Lower lobe of right lung (tissue), 2 donors: ENCODE results near the gene SDS. TPM values are rescaled to one million over a fixed set of nuclear protein-coding genes. Genes with fewer than 3 reads are reported as not detected.

ENCODE experiments used
- ATAC-seq, 2 donors: fragments of 200-7000 bp; cut with Tn5 transposase; one replicate each; pipeline ENCODE4 v1.9.1; 2020 to 2022; ENCODE audit warnings: mild to moderate bottlenecking in 2 of 2, moderate library complexity in 2 of 2
- DNase-seq: peaks from one replicate; pipeline ENCODE4 v3.0.0-alpha.2; 2020
- H3K27ac ChIP-seq: fragments of 200-600 bp; one replicate; pipeline ENCODE4 v1.8.0; 2022
- H3K27me3 ChIP-seq: fragments of 200-600 bp; one replicate; pipeline ENCODE4 v1.8.0; 2022; ENCODE audit warnings: low read depth
- H3K36me3 ChIP-seq: fragments of 200-600 bp; one replicate; pipeline ENCODE4 v1.8.0; 2022; ENCODE audit warnings: mild to moderate bottlenecking
- H3K4me1 ChIP-seq: fragments of 200-600 bp; one replicate; pipeline ENCODE4 v1.8.0; 2022
- H3K4me3 ChIP-seq: fragments of 200-600 bp; one replicate; pipeline ENCODE4 v1.8.0; 2022; ENCODE audit warnings: mild to moderate bottlenecking
- H3K9me3 ChIP-seq: fragments of 200-600 bp; one replicate; pipeline ENCODE4 v1.8.0; 2022
- CTCF ChIP-seq: fragments of 200-600 bp; IDR thresholded peaks from one replicate; pipeline ENCODE4 v1.8.0; 2022; ENCODE audit warnings: antibody characterized with exemption, mild to moderate bottlenecking
- intact Hi-C: fragments of 100-400 bp; cut with DNase I; formaldehyde crosslinking; loops from one replicate; pipeline ENCODE4 v1.11.0; 2022
- total RNA-seq: library from RNA; stranded (reverse); fragmentation: NEBNext Ultra II Directional; extraction: Animal tissue kit (Norgen Biotek cat#: 25700); gene quantifications from one replicate; pipeline ENCODE4 v1.2.1, GENCODE V29; 2021
- donor health status: DM: no; HTN: yes; CAD: no; lungs with severe emphysema.

The SDS gene
- total RNA-seq, 1 donor from 2014 or later: 1.1 TPM

- peak; percentile 51 for TF ChIP-seq CTCF
- no peaks in the 10 kb centered on the region for H3K9me3 ChIP-seq
- no peak overlapping the region for H3K27ac ChIP-seq
- H3K4me3 ChIP-seq: no peak overlapping the region
- ATAC-seq: no peak
- DNase-seq: no peak
- peaks cover 28% of the 10 kb centered on the region for H3K27me3 ChIP-seq
- intact Hi-C loops: no loop called here
- H3K36me3 ChIP-seq: no peaks in the 10 kb centered on the region
- no peaks in the 10 kb centered on the region for H3K4me1 ChIP-seq
Observed at GRCh38 chr12:113439606-113440030, 35.9 kb upstream of the SDS start.

GRCh38 chr12:113439301-113439597 lies 35.6 kb upstream of the SDS start:
- ATAC-seq (no peak), DNase-seq (no peak)
- Histone ChIP-seq H3K9me3 (no peaks in the 10 kb centered on the region), H3K27me3 (peaks cover 27% of the 10 kb centered on the region), H3K4me1 (no peaks in the 10 kb centered on the region), H3K4me3 (no peak overlapping the region), H3K36me3 (no peaks in the 10 kb centered on the region), H3K27ac (no peak overlapping the region)
- no peak for TF ChIP-seq CTCF
- intact Hi-C loops: no loop called here

- no peaks in the 10 kb centered on the region for H3K4me1 ChIP-seq
- H3K36me3 ChIP-seq: no peaks in the 10 kb centered on the region
- no peak overlapping the region for H3K27ac ChIP-seq
- DNase-seq (no peak), ATAC-seq (no peak)
- no peaks in the 10 kb centered on the region for H3K9me3 ChIP-seq
- H3K27me3 ChIP-seq: peaks cover 21% of the 10 kb centered on the region
- H3K4me3 ChIP-seq: no peak overlapping the region
- no peak for TF ChIP-seq CTCF
- intact Hi-C loops: no loop called here
Observed at GRCh38 chr12:113438523-113439300, 35.0 kb upstream of the SDS start.

GRCh38 chr12:113437729-113438100 lies 34.0 kb upstream of the SDS start:
- TF ChIP-seq CTCF: no peak
- Histone ChIP-seq H3K9me3 (no peaks in the 10 kb centered on the region), H3K4me3 (no peak overlapping the region), H3K36me3 (no peaks in the 10 kb centered on the region), H3K27me3 (peaks cover 11% of the 10 kb centered on the region), H3K4me1 (no peaks in the 10 kb centered on the region), H3K27ac (no peak overlapping the region)
- ATAC-seq (no peak), DNase-seq (no peak)
- intact Hi-C loops: no loop called here

- H3K27ac ChIP-seq: no peak overlapping the region
- ATAC-seq (no peak), DNase-seq (no peak)
- H3K27me3 ChIP-seq: peaks cover 7% of the 10 kb centered on the region
- intact Hi-C loops: no loop called here
- no peak overlapping the region for H3K4me3 ChIP-seq
- no peaks in the 10 kb centered on the region for H3K4me1 ChIP-seq
- no peaks in the 10 kb centered on the region for H3K9me3 ChIP-seq
- TF ChIP-seq CTCF: no peak
- no peaks in the 10 kb centered on the region for H3K36me3 ChIP-seq
Observed at GRCh38 chr12:113436993-113437728, 33.5 kb upstream of the SDS start.
